BE2C (cell line): ENCODE measurements around the gene RASAL3.

Experiments
- DNase-seq: peaks from one replicate; pipeline ENCODE4 v3.0.0-alpha.2; 2020
- H3K27me3 ChIP-seq: fragments of 250-450 bp; sonication (Bioruptor Pico); 2 replicates; pipeline ENCODE4 v1.5.1; 2020; ENCODE audit warnings: mild to moderate bottlenecking
- H3K36me3 ChIP-seq: fragments of 250-450 bp; sonication (Bioruptor Pico); 2 replicates; pipeline ENCODE4 v1.5.1; 2020; ENCODE audit warnings: mild to moderate bottlenecking
- H3K4me1 ChIP-seq: fragments of 250-450 bp; sonication (Bioruptor Pico); 2 replicates; pipeline ENCODE4 v1.5.1; 2020
- H3K4me3 ChIP-seq: 2 replicates; pipeline ENCODE4 v1.5.1; 2011; ENCODE audit warnings: low read depth, low read length
- H3K9me3 ChIP-seq: fragments of 250-450 bp; sonication (Bioruptor Pico); 2 replicates; pipeline ENCODE4 v1.5.1; 2020
- CTCF ChIP-seq: IDR thresholded peaks from 2 replicates; pipeline ENCODE4 v1.5.1; 2012; ENCODE audit warnings: mild to moderate bottlenecking, low read depth, low read length

The RASAL3 gene

DNA sequence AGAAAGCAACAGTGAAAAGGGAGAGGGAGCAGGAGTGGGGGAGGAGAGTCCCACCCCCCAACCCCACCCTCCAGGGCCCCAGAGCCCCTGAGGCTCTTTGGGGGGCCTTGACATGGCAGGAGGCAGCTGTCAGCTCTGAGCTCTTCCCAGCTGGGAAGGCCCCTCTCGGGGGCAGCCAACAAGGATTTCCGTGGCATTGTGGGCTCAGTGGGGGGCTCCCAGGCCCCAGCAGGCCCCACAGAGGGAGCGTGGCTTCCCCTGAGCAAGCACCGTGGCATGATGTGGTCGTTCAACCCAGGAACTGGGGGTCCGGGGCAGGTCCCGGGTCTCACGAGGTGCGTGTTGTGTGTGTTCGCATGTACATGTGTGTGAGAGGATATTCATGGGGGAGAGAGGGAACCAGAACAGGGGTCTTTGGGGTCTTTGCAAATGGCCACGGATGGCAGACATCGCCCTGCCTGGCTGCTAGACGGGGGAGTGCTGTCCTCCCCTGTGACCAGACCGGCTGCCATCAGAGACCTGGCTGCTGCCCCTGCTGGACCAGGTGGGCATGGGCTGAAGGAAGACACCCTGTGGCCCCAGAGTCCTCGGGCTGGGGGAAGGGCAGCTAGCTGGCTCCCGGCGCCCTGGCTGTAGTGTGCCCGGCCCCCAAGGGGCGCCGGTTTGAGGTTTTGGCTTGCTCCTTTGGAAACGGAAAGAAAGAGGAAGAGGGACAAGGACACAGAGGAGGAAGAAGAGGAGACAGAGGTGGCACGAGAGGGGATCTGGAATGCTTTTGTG, 41.9 kb downstream of the RASAL3 start:
- peaks cover 55% of the 10 kb centered on the region for H3K36me3 ChIP-seq
- H3K9me3 ChIP-seq: no peaks in the 10 kb centered on the region; the same call in 1 of the 2 replicates
- no peak overlapping the region for H3K4me3 ChIP-seq
- TF ChIP-seq CTCF: no peak
- DNase-seq: no peak
- no peaks in the 10 kb centered on the region for H3K27me3 ChIP-seq
- H3K4me1 ChIP-seq: peaks cover 14% of the 10 kb centered on the region

DNA sequence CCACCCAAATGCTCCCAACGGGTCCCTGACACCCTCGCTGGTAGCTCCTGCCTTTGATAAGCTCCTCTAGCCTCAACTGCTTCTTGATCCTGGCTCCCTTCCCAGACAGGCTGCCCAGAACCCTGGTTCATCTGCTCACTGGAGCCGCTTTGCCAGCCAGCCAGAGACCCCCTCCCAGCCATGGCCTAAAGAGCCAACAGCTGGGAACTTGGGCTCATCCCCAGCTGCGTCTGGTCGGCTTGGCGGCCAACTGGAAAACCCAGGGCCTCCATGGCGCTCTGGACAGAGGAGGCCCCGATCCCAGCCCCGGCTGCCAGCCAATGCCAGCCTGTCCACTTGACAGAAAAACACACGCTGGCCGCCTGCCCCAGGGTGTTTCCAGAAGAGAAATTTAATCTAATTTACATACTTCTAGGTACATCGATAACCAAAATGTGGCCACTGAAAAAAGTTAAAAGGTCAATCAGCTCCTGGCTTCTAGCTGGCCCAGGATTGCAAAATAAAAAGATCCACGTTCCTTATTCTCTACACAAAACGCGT, 42.6 kb downstream of the RASAL3 start:
- Histone ChIP-seq H3K36me3 (peaks cover 49% of the 10 kb centered on the region), H3K4me3 (no peak overlapping the region), H3K27me3 (no peaks in the 10 kb centered on the region), H3K4me1 (peaks cover 14% of the 10 kb centered on the region), H3K9me3 (no peaks in the 10 kb centered on the region; the same call in 1 of the 2 replicates)
- TF ChIP-seq CTCF: no peak
- peak; percentile 84 for DNase-seq

GRCh38 chr19:15421136-15421695, 43.1 kb downstream of the RASAL3 start:
- TF ChIP-seq CTCF: no peak
- Histone ChIP-seq H3K9me3 (no peaks in the 10 kb centered on the region; the same call in 1 of the 2 replicates), H3K4me3 (no peak overlapping the region), H3K36me3 (peaks cover 49% of the 10 kb centered on the region), H3K4me1 (peaks cover 14% of the 10 kb centered on the region), H3K27me3 (no peaks in the 10 kb centered on the region)
- no peak for DNase-seq

- peaks cover 50% of the 10 kb centered on the region for H3K36me3 ChIP-seq
- H3K27me3 ChIP-seq: no peaks in the 10 kb centered on the region
- peak overlapping the region; percentile 44 for H3K4me3 ChIP-seq
- no peak for DNase-seq
- H3K4me1 ChIP-seq: peaks cover 14% of the 10 kb centered on the region
- TF ChIP-seq CTCF: no peak
- H3K9me3 ChIP-seq: no peaks in the 10 kb centered on the region; the same call in 1 of the 2 replicates
These were observed 44.8 kb downstream of the RASAL3 start for GRCh38 chr19:15419413-15420025.

DNA sequence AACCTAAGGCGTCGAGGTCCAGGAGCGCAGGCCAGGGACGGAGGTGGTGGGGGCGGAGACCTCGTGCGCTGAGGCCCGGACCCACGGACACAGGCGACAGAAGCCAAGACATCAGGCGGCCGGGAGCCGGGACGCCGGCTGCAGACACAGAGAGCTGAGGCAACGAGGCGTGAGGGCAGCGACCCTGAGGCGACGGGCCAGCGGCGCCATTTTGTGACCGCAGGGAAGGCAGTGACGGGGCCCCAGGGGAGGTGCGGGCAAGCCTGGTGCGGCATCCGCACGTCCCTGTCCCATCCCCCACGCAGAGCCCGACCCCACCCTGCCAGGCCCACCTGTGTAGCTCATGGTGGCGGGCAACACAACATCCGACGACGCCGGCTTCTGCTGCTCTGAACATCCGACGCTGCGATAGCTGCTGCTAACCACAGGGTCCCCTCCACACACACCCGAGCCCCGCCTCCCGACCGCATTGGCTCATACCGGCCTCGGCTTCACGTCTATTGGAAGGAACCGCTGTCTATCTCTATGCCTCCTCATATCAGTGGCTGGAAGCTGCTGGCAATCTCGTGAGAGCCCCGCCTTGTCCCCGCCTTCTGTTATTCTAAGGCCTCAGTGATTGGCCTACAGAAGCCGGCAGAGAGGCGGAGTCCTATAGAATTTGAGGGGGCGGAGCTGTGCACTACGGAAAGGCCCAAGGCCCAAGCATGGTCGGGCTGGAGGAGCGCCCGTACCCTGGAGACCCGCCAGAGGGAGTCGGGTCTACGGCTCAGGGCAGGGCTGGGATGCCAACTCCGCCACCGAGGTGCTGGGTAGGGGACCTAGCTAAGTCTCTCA, 45.5 kb downstream of the RASAL3 start, which contains the start of gene AKAP8L:
TSS of gene AKAP8L (minus strand) at position 410 of the 834 bp plus-strand sequence. CDS start at position 345, 65 bp downstream.
- peak; percentile 77 for TF ChIP-seq CTCF
- no peaks in the 10 kb centered on the region for H3K27me3 ChIP-seq
- peak; percentile 99 for DNase-seq
- H3K36me3 ChIP-seq: peaks cover 43% of the 10 kb centered on the region
- H3K4me3 ChIP-seq: peak within 1 kb of the TSS; percentile 99
- no peaks in the 10 kb centered on the region; the same call in 1 of the 2 replicates for H3K9me3 ChIP-seq
- peaks cover 14% of the 10 kb centered on the region for H3K4me1 ChIP-seq
